Inferior parietal cortex (tissue), 1 donor: ENCODE measurements around the gene PARVB.

Experiments
- DNase-seq: peaks from one replicate; pipeline ENCODE4 v3.0.0-alpha.2; 2016; ENCODE audit errors: extremely low spot score

The PARVB gene

DNA sequence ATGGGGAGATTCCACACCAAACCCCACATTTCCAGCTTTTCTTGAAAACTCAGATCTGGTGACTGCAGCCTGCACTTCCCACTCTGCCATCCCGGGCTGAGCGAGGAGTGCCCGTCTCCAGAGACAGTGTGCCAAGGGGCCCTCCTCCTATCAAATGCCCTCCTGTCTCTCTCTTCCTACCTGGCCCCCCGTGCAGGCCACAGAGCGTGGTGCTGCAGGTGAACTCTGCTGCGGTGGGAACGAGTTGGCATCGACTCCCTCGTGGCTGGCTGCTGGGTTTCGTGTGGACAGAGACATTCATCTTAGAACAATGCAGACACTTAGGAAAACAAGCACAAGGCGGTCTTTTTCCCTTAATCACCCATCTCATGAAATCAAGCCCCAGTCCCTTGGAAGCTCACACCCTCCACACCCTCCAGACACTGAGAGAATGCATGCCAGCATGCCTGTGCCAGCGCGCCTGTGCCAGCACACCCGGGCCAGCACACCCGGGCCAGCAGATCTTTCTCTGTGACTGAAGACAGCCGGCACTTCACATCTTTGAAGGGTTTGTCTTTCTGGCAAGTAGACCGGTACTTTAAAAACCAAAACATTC is 65.0 kb downstream of the PARVB start:
- DNase-seq: no peak

DNA sequence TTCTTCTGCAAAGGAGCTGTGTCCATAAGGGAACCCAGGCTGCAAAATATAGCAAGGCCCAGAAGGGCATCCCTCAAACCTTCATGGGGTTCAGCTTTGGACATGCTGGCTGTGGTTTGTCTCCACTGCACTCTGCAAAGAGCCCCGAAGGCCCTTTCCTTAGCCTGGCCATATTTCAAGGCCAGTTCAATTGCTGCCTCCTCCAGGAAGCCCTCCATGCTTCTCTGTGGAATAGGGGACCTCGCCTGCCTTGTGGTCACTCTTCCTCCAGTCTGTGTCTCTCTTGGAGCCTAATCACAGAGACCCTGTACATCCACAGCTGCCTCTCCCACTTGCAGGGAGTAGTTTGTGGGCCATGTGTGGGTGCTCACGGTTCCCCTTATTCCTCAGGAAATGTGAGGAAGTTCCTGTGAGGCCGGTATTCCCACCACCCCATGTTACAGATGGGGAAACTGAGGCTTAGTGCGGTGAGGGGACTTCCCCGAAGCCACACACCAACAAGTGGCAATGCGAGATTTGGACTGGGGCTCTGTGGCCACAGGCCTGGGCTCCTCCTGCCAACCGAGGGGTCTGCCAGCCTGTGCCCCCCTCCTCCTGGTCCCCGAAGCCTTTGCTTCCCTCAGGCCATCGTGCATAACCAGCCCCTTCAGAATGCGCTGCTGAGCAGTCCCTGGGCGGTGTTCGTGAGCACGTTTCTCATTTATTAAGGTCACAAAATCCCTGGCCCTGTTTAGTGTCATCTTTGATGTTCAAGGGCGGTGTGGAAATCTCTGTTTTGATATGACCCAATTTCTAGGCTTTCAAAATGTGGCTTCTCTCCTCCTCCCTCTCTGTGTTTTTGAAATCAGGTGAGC is 65.8 kb downstream of the PARVB start:
- DNase-seq: no peak

DNA sequence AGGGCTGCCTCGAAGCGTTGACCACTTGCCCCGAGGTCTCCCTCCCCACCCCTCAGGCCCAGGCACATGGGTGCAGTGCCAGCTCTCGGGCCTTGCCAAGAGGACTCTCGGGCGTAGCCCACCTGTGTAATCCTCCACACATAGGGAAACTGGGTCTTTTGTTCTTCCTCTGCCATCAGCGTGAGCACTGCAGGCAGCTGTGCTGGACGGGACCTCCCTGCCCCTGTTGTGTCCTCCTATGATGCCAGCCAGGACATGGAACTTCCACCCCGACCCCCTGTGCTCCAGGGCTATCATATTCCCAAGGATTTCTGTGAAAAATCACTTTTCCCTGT is 66.4 kb downstream of the PARVB start:
- DNase-seq: no peak

DNA sequence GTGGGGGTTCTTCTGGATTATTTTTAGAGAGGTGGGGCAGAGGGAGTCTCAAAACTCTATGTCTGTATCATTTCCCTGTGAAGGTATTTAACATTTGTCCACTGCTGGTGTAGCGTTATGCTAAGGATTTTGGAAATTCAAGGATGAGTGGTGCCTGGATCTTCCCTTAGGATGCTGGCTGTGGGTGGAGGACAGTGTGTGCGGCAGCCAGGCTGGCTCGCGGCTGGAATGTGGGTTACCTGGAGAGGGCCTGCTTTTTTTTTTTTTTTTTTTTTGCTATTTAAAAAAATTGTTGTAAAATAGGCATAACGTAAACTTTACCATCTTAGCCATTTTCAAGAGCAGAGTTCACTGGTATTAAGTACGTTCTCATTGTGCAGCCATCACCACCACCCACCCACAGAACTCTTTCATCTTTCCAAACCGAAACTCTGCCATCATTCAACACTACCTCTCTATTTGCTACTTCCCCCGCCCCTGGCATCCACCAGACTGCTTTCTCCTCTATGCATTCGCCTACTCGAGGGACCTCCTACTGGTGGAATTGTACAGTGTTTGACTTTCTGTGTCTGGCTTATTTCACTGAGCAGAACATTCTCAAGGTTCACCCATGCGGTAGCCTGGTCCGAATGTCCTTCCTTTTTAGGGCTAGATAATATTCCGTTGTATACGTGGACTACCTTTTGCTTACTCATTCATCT is 67.1 kb downstream of the PARVB start:
- DNase-seq: no peak

DNA sequence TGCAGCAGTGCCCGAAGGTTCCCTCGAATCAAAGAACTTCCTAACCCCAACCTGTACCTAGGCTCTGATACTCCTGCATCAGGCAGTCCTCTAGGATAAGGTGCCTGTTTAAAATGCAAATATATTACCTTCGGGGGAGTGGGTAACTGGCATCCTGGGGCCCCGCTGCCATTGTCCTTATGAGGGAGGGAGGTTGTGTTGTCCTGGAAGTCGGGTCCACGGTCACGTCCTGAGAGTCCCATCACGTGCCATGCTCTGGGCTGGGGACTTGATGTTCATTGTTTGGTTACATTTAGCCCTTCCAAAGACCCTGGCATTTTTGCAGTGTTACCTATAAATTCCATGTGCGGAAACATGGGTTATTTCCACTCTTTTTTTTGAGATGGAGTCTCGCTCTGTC is 67.6 kb downstream of the PARVB start:
- DNase-seq: no peak

DNA sequence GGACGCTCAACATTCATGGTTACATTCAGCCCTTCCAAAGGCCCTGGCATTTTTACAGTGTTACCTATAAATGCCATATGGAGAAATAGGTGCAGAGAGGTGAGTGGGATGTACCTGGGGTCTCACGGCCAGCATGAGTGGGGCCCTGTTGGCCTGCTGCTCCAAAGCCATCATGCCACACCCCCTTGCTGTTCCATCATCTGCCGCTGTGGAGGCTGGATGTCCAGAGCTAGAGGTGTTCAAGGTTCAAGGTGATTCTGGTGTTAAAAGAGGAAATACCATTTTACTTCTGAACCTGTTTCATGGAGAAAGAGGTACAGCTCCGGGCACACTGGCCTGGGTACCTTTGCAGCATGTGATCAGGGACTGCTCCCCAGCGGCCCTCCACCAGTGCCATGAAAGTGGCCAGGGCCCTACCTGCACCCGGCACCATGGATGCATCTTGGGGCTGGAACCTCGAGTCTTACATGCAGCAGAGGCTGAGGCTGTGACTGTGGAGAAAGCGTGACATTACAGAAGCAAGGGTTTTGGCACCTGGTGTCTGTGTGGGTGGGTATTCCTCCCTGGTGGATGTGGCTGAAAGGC is 68.6 kb downstream of the PARVB start:
- DNase-seq: no peak

DNA sequence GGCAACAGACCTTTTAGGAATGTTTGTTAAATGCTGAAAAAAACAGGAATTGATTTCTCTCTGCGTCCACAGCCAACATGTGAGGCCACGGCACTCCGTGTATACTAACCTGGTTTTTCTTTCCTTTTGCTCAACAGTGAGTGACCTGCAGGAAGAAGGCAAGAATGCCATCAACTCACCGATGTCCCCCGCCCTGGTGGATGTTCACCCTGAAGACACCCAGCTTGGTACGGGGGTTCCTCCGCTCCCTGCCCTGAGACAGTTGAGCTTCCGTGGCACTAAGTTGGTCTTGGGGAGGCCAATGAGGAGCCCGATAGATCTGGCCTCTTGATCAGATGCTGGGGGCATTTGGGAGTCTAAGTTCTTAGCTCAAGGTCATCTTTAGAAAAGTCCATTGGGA is 69.7 kb downstream of the PARVB start:
- no peak for DNase-seq

DNA sequence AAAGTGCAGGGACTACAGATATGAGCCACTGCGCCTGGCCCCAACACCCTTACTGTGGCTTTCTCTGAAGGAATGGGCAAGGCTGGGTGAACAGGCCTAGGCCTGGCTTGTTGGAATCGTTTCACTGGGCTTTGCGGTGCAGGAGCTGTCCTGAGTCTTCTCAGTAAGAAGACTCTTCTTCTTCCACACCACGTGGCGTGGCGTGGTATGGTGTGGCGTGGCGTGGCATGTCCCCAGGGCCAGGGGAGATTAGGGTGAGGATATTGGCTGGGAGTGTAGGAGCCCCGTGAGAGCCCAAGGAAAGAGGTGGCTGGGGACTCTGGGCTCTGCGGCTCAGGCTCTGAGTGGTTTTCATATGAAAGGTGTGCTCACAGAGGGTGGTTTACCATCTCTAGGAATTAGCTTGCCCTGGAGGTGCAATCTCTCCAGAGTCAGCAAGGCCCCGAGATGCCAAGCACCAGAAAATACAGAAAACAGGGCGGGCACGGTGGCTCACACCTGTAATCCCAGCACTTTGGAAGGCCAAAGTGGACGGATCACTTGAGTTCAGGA is 70.7 kb downstream of the PARVB start:
- DNase-seq: no peak

DNA sequence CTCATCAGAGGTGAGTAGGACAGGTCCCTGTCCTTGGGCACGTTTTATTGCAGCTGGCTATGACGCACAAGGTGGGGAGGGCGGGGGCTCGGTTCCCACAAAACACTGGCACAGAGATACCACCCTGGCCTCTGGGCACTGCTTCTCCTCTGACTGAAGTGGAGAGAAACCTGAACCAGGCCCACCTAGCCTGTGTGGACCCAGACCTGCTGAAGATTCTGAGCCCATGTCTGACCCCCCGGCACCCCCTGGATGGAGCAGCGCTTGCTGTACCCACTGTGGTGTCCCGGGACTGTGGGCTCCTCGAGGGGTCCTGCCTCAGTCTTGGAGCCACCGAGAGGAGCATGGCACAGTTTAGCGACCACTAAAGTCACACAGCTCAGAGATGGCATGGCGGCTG is 72.6 kb downstream of the PARVB start:
- DNase-seq: no peak

DNA sequence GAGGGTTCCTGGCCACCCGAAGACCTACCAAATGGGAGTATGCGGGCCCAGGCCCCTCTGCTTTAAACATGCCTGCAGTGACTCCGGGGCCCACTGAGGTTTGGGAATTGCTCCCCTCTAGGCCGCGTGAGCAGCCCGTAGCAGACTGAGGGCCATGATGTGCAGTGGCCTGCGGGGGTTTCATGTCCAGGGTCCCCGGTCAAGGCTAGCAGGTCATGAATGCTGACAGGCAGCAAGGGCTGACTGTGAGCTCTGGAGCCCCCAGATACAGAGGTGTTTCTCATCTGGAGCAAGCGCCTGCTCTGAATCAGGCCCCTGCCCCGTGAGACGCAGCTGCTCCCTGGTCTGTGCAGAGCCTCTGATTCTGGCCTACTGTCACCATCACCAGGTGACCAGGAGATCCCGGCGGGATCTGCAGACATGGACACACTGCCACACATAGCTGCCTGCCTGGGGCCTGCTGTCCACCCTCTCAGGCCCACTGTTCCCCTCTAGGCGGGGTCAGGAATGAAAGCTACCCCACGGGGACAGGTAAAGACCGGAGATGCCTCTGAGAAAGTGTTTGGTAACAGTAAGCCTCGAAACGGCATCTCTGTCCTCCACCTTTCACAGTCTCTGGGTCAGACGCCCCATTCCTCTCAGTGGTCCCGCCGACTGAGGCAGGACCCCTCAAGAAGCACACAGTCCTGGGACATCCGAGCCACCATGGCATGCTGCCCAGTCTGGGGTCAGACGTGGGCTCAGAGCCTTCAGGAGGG is 73.3 kb downstream of the PARVB start:
- no peak for DNase-seq

DNA sequence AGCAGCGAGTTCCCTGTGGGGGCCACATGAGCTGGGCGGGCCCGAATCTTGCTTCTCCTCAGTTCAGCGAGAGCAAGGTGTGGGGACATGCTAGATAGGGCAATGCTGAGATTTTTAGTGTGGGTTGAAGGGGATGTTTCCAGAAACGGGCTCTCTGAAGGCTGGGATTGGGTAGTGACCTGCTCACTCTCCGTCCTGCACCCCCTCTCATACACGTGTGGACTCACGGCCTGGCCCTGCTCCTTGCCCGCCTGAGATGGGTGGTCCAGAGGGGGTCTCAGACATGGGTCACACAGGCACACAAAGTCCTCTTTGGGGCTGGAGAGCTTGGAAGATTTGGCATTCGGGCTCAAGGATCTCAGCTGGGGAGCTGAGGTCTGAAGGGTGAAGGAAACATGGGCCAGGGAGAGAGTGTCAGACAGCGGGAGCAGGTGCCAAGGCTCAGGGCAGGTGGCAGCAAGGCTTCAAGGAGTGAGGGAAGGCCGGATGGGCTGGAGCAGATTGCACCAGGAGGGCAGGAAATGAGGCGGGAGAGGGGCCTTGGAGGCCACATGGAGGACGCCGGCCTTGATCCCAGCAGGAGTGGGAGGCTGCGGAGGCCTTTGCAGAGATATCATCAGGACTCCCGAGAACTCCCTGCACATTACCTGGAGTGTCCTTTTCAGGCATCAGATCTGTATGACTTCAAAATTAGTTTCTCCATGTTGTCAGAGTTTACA is 74.1 kb downstream of the PARVB start:
- no peak for DNase-seq

DNA sequence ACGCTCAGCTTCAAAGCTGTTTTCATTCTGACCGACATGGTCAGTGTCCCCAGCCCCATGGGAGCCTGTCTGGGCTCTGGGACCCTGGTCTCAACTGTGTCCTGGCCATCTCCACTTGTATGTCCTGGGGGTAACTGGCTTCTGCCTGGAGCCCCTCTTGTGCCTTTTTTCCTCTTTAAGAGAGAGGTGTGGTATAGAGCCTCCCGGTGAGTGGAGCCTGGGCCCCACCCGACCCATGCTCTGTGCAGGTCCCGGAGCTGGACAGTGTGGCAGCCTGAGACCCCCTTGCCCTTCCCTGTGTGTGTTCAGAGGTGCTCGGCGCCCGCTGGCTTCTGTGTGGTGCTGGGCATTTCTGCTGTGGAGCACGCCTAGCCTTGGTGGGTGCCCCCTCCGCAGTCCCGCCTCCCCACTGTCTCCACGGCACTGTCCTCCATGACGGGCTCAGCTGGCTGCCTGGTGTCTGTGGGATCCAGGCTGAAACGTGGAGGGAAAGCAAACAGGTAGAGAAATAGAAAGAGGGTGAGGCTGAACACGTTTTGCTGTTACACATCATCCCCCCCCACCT is 74.9 kb downstream of the PARVB start:
- DNase-seq: no peak

DNA sequence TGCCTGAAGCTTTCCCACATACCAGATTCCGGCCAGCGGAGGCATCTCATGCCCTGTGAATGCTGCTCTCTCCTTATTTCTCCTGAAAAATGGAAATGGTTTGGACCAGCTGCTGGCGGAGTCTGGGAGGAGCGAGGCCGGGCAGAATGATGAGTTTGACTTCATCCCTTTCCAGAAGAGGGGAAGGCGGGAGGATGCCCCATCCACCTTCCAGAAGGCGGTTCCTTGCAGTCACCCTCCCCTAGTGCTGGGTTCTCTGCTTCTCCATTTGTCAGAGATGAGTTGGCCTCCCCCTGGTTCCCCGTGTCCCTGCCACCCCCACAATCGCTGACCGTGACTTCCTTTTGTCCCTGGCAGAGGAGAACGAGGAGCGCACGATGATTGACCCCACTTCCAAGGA is 75.6 kb downstream of the PARVB start:
- DNase-seq: no peak

DNA sequence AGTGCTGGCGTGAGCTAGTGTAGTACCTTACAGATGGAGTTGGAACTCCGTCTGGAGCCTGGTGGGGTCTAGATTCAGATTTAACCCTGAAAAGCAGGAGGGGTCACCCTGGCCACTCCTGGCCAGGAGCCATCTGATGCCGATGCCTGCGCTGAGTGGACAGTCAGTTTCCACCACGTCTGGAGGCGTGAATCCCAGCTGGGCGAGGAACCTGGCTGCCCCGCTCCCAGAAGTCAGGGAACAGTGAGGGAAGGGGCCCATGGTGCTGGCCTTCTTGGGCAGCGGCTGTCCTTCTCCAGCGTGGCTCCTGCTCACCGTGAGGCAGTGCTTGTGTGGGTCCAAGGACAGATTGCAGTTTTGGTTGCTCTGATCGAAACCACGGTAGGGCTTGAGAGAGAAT is 76.3 kb downstream of the PARVB start:
- no peak for DNase-seq

DNA sequence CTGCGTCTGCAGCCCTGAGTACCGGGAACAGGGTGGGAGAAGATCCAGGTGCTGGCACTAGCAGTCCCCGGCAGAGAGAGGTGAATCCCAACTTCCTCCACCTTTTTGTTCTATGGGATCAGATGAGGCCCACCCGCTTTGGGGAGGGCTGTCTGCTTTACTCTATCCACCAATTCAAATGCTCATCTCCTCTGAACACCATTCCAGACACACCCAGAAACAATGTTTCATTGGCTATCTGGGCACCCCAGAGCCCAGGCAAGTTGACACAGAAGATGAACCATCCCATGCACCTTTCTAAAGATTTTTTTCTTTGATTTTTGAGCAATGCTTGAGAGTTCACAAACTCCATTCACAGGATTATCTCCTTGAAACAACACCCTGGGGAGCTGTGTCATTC is 78.0 kb downstream of the PARVB start:
- DNase-seq: no peak

DNA sequence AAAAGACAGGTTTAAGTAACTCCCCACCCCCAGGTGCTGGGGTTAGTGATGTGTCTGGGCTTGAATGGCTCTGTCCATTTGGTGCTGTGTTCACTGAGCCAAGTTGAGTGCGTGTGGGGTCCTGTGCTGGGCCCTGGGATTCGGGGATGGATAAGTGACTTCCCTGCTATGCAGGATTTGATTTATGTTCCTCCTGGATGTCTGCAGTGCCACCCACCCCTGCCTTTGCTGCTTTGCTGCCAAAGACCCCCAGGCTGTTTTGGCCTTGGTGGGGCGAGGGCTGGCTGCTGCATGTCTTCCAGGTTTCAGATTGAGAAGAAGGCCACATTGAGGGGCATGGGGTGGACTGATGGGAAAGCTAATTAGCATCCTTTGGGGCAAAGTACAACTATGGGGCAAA is 78.8 kb downstream of the PARVB start:
- DNase-seq: no peak

DNA sequence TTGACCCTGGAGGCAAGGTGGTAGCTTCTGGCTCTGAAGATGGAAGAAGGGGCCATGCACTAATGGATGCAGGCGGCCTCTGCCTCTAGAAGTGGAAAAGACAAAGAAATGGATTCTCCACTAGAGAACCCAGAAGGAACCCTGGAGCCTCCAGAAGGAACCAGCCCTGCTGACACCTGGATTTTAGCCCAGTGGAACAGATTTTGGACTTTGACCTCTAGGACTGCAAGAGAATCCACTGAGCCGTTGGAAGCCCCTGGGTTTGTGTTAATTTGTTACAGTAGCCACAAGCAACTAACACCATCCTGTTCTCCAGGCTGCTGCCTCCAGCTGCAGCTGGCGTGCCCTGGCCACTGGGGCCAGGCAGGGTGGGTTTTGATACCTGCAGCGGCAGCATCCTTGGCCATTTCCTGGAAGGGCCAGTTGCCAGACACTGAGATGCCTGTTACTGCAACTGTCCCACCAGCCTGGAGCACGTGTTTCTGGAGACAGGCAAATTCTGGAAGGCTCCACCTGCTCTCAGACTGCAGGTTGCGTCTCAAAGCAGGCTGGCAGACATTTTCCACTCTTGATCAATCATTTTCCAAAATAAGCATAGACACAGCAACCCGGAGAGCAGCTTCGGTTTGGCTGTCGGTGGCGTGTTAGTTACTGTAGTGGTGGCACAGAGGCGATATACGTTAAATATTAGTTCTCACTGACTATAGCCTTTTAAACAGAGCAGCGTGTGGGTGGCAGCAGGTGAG is 79.8 kb downstream of the PARVB start:
- DNase-seq: no peak

DNA sequence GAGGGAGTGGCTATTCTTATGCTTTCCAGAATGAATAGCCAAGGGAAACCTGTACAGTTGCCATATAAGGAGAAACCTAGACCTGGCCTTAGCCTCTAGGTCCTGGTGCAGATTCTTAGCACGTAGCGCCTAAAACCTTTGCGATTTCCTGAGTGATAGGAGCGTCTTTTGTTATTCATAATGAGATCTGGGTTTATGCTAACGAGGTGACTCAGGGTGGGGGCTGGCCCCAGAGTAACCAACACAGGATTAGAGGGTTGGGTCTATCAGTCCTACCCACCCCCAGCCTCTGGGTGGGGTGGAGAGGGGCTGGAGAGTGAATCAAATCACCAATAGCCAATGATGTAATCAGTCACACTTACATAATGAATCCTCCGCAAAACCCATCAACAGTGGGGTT is 83.2 kb downstream of the PARVB start:
- no peak for DNase-seq

DNA sequence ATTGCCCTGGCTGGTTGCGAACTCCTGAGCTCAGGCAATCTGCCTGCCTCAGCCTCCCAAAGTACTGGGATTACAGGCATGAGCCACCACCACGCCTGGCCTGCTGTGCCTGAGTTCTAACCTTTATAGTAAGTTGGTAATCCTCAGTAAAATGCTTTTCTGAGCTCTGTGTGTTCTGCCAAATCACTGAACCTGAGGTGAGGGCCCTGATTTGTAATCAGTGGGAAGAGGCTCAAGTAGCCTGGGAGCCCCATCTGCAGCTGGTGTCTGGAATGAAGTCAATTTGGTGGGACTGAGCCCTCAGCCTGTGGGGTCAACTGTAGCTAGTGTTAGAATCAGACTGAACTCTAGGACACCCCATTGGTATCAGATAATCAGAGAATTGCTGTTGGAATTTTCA is 84.0 kb downstream of the PARVB start:
- DNase-seq: no peak

DNA sequence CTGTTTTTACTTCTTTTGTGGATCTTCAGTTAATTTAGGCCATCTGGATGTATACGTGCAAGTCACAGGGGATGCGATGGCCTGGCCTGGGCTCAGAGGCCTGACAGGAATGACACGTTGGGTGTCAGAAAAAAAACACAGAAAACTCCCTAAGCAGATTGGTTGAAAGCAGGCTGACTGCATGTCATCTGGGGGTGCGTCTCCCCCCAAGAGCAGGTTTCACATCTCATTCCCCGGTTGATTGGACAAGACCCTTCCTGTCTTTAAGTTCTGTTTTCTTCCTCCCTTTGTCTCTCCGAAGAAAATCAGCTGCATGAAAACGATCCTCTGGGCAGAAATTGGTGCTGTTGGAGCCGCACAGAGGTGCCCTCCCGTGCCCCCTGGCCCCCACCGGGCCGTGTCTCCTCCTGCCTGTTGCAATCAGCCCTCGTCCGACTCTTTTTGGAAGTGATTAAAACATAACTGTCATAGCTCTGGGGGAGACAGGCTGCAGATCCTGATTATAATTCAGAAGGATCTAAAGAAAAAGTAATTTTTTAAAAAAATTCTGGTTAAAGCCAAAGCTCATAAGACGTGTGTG is 84.8 kb downstream of the PARVB start:
- DNase-seq: no peak
